HL-60 (cell line): ENCODE measurements around the gene MAP7.

Source experiments
- DNase-seq, 2 experiments: peaks; one replicate each; pipeline ENCODE4 v3.0.0-alpha.2; 2010 to 2020; ENCODE audit warnings: low read depth in 1 of 2, low spot score in 1 of 2
- H3K27ac ChIP-seq: fragments of 250-450 bp; sonication (Bioruptor Pico); replicated peaks from 2 replicates; pipeline ENCODE4 v1.5.1; 2020; ENCODE audit warnings: mild to moderate bottlenecking, moderate library complexity
- H3K27me3 ChIP-seq: fragments of 250-450 bp; sonication (Bioruptor Pico); 2 replicates; pipeline ENCODE4 v1.5.1; 2021; ENCODE audit warnings: mild to moderate bottlenecking, moderate library complexity; ENCODE audit not compliant: insufficient read depth, poor library complexity, severe bottlenecking
- H3K4me3 ChIP-seq: replicated peaks from 2 replicates; pipeline ENCODE4 v1.5.1; 2011; ENCODE audit warnings: mild to moderate bottlenecking, control low read depth, low read length; ENCODE audit not compliant: insufficient read depth
- GABPA ChIP-seq: IDR thresholded peaks from 2 replicates; pipeline ENCODE4 v1.6.1; 2012; ENCODE audit warnings: low read depth
- POLR2AphosphoS5 ChIP-seq: IDR thresholded peaks from 2 replicates; pipeline ENCODE4 v1.6.1; 2012; ENCODE audit warnings: low read depth
- SPI1 ChIP-seq: IDR thresholded peaks from 2 replicates; pipeline ENCODE4 v1.6.1; 2012; ENCODE audit warnings: low read depth, mild to moderate bottlenecking, borderline replicate concordance
- TF ChIP-seq, protein P1 (sequence below): IDR thresholded peaks from 2 replicates; pipeline ENCODE4 v1.6.1; 2012; ENCODE audit warnings: low read depth; ENCODE audit not compliant: insufficient replicate concordance
- TF ChIP-seq, protein P2 (sequence below): IDR thresholded peaks from one replicate; pipeline ENCODE4 v1.5.1; 2011; ENCODE audit warnings: low read length, control low read depth, inconsistent platforms; ENCODE audit not compliant: insufficient read depth

Gene MAP7

DNA sequence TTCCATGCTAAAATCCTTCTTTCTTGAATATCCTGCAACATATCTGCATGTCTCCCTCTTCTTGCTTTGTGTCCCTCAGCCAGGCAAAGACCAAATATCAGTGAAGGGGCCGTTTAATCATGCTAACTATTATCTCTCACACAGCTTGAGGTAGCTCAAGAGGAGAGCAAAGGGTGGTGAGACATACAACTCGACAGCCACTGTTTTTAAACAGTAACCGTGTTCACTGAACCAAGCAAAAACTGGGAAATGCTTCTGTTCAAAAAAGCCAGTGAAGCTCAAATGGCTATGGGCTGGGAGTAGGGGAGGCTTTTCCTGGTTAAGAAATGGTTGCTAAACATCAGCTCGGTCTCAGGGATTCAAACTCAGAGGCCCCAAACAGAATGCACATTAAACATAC, 83.4 kb downstream of the MAP7 start:
- Histone ChIP-seq H3K4me3 (no peak overlapping the region), H3K27me3 (peaks cover 6% of the 10 kb centered on the region), H3K27ac (no peak overlapping the region)
- TF ChIP-seq, protein P1, sequence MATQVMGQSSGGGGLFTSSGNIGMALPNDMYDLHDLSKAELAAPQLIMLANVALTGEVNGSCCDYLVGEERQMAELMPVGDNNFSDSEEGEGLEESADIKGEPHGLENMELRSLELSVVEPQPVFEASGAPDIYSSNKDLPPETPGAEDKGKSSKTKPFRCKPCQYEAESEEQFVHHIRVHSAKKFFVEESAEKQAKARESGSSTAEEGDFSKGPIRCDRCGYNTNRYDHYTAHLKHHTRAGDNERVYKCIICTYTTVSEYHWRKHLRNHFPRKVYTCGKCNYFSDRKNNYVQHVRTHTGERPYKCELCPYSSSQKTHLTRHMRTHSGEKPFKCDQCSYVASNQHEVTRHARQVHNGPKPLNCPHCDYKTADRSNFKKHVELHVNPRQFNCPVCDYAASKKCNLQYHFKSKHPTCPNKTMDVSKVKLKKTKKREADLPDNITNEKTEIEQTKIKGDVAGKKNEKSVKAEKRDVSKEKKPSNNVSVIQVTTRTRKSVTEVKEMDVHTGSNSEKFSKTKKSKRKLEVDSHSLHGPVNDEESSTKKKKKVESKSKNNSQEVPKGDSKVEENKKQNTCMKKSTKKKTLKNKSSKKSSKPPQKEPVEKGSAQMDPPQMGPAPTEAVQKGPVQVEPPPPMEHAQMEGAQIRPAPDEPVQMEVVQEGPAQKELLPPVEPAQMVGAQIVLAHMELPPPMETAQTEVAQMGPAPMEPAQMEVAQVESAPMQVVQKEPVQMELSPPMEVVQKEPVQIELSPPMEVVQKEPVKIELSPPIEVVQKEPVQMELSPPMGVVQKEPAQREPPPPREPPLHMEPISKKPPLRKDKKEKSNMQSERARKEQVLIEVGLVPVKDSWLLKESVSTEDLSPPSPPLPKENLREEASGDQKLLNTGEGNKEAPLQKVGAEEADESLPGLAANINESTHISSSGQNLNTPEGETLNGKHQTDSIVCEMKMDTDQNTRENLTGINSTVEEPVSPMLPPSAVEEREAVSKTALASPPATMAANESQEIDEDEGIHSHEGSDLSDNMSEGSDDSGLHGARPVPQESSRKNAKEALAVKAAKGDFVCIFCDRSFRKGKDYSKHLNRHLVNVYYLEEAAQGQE, result no peak
- TF ChIP-seq GABPA, result no peak
- TF ChIP-seq SPI1, result no peak
- no peak for TF ChIP-seq POLR2AphosphoS5
- TF ChIP-seq, protein P2, sequence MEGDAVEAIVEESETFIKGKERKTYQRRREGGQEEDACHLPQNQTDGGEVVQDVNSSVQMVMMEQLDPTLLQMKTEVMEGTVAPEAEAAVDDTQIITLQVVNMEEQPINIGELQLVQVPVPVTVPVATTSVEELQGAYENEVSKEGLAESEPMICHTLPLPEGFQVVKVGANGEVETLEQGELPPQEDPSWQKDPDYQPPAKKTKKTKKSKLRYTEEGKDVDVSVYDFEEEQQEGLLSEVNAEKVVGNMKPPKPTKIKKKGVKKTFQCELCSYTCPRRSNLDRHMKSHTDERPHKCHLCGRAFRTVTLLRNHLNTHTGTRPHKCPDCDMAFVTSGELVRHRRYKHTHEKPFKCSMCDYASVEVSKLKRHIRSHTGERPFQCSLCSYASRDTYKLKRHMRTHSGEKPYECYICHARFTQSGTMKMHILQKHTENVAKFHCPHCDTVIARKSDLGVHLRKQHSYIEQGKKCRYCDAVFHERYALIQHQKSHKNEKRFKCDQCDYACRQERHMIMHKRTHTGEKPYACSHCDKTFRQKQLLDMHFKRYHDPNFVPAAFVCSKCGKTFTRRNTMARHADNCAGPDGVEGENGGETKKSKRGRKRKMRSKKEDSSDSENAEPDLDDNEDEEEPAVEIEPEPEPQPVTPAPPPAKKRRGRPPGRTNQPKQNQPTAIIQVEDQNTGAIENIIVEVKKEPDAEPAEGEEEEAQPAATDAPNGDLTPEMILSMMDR, result no peak
- no peak for DNase-seq

DNA sequence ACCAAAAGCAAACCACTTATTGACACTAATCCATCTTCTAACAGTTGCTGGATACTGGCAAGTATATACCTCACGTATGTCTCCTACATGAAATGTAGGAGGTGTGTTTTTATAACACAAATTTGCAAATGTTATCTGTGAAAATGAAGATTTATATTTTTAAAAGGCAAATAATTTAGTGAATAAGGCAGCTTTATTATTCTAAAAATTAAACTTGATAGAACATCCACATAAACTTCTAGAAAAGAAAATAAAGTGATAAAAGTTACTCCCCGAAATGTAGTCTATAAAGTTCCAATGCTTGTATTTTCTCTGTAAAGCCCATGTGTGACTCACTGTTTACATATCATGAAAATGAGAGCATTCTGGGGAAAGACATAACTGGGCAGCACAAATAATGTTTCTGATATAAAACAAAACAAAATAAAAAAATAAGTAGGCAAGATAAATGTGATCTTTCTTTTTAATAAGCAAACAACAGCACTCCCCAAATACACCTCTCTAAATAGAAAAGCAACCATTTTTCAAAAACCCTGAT, 84.4 kb downstream of the MAP7 start:
- H3K27me3 ChIP-seq, result peaks cover 6% of the 10 kb centered on the region
- no peak for DNase-seq

DNA sequence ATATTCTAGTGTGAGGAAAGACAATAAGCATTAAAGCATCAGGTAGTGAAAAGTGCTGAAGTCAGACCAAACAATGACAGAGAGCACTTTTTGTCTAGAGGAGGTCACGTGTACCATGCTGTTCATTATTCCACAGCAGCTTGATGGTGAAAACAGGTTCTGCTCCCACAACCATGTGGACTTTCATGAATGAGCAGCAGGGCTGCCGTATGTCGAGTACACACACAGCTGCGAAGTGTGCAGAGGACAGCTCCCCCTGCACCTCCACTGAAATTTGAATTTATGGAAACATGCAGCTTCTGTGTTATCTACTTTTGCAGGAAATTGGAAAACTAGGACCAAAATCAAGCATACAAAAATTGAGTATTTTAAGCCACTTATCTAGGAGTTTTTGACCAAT, 85.3 kb downstream of the MAP7 start:
- TF ChIP-seq, protein P1, result no peak
- no peak for TF ChIP-seq GABPA
- TF ChIP-seq, protein P2, result no peak
- no peak for TF ChIP-seq POLR2AphosphoS5
- TF ChIP-seq SPI1, result no peak
- Histone ChIP-seq H3K27me3 (peaks cover 6% of the 10 kb centered on the region), H3K4me3 (no peak overlapping the region), H3K27ac (no peak overlapping the region)
- DNase-seq, result no peak

More for the DNA sequence above, 84.4 kb downstream of the MAP7 start:
- no peak overlapping the region for H3K4me3 ChIP-seq
- no peak overlapping the region for H3K27ac ChIP-seq
- no peak for TF ChIP-seq SPI1
- TF ChIP-seq, protein P1, result no peak

DNA sequence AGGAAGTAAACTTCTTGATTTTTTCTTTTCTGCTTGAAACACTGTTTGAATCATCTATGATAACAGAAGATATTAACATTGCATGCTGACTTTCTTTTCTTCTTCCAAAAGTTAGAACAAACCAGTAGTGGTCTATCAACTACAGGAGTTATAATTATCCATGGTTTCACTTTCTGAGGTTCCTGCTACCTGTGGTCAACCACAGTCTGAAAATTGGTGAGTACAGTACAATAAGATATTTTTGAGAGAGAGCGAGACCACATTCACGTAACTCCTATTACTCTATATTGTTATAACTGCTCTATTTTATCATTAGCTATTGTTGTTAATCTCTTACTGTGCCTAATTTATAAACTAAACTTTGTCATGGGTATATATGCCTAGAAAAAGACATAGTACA, 86.1 kb downstream of the MAP7 start:
- no peak overlapping the region for H3K27ac ChIP-seq
- no peak for DNase-seq
- TF ChIP-seq GABPA, result no peak
- TF ChIP-seq SPI1, result no peak
- TF ChIP-seq, protein P2, result no peak
- TF ChIP-seq POLR2AphosphoS5, result no peak
- TF ChIP-seq, protein P1, result no peak
- no peak overlapping the region for H3K4me3 ChIP-seq
- H3K27me3 ChIP-seq, result peaks cover 4% of the 10 kb centered on the region
